ENCODE results near the gene PACSIN3. TPM values are rescaled to one million over a fixed set of nuclear protein-coding genes. Genes with fewer than 3 reads are reported as not detected.

Gene PACSIN3
- total and polyA plus RNA-seq, 8 donors = 16.5 to 39.9 (median 29.6) TPM

GRCh38 chr11:47166368-47166767, 19.9 kb downstream of the PACSIN3 start:
- intact Hi-C loops (cut with DNase I) = loop anchor here in 1 of 3 donors (10.0 kb wide), 1 partner anchor 282 kb away; no protein-coding TSS in a partner anchor
- TF ChIP-seq, protein P1, sequence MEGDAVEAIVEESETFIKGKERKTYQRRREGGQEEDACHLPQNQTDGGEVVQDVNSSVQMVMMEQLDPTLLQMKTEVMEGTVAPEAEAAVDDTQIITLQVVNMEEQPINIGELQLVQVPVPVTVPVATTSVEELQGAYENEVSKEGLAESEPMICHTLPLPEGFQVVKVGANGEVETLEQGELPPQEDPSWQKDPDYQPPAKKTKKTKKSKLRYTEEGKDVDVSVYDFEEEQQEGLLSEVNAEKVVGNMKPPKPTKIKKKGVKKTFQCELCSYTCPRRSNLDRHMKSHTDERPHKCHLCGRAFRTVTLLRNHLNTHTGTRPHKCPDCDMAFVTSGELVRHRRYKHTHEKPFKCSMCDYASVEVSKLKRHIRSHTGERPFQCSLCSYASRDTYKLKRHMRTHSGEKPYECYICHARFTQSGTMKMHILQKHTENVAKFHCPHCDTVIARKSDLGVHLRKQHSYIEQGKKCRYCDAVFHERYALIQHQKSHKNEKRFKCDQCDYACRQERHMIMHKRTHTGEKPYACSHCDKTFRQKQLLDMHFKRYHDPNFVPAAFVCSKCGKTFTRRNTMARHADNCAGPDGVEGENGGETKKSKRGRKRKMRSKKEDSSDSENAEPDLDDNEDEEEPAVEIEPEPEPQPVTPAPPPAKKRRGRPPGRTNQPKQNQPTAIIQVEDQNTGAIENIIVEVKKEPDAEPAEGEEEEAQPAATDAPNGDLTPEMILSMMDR (IDR thresholded peaks at IDR 0.05) = no peak
- DNase-seq (no peak), ATAC-seq (no peak), FAIRE-seq (no peak)
- no peaks in the 10 kb centered on the region for H3K4me1 ChIP-seq
- peaks cover 24 to 71% (median 52%) of the 10 kb centered on the region in 3 donors for H3K36me3 ChIP-seq
- 91 to 98% methylated on average over 5 of the region's 5 CpGs for whole genome bisulfite sequencing, 2 donors
- H3K27ac ChIP-seq = no peak overlapping the region
- no peak overlapping the region for H3K4me3 ChIP-seq
- no peaks in the 10 kb centered on the region for H3K9me3 ChIP-seq
- H3K27me3 ChIP-seq = no peaks in the 10 kb centered on the region

DNA sequence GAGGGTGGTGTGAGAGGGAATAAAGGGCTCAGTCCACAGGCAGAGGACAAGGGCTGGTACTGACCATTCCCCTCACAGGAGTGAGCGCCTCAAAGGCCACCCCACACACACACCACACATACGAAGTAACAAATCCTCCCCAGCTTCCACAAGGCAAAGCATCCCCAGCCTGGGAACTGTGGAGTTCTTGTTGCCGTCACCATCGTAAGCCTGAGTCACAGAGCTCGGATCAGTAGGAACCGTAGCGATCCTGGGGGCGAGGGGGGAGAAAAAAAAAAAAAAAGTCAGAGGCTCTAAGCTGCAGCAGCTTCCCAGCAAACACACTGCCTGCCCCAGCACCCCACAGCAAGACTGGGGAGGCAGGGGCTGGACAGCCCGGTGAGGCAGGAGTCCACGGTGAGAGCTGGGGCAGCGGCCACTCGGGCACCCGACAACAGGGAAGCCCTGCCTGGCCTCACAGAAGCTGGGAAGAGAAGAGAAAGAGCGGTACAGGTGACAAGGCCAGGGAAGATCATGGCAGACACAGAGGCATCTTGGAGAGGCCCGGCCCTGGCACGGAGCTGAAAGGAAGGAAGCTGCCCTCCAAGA, 20.9 kb downstream of the PACSIN3 start:
- DNase-seq (no peak), FAIRE-seq (no peak), ATAC-seq (no peak)
- H3K9me3 ChIP-seq = no peaks in the 10 kb centered on the region
- H3K36me3 ChIP-seq = peaks cover 21 to 61% (median 45%) of the 10 kb centered on the region in 3 donors
- TF ChIP-seq, protein P1 (IDR thresholded peaks at IDR 0.05) = no peak
- no peak overlapping the region for H3K4me3 ChIP-seq
- intact Hi-C loops (cut with DNase I) = loop anchor here in 1 of 3 donors (10.0 kb wide), 1 partner anchor 281 kb away; no protein-coding TSS in a partner anchor
- H3K4me1 ChIP-seq = no peaks in the 10 kb centered on the region
- whole genome bisulfite sequencing, 2 donors = 88 to 93% methylated on average over 16 of the region's 16 CpGs
- no peak overlapping the region for H3K27ac ChIP-seq
- H3K27me3 ChIP-seq = no peaks in the 10 kb centered on the region

- Histone ChIP-seq H3K27me3 (no peaks in the 10 kb centered on the region), H3K9me3 (no peaks in the 10 kb centered on the region), H3K4me3 (no peak overlapping the region), H3K27ac (no peak overlapping the region), H3K36me3 (peaks cover 21 to 53% (median 44%) of the 10 kb centered on the region in 3 donors), H3K4me1 (no peaks in the 10 kb centered on the region)
- no peak for DNase-seq
- FAIRE-seq = no peak
- intact Hi-C loops (cut with DNase I) = loop anchor here in 2 of 3 donors (5.0 to 10.0 kb wide), 2 partner anchors 277 to 280 kb away; no protein-coding TSS in a partner anchor
- TF ChIP-seq, protein P1 (IDR thresholded peaks at IDR 0.05) = no peak
- 68 to 70% methylated on average over 3 to 4 of the region's 4 CpGs for WGBS, 2 donors
- ATAC-seq = no peak
These were observed 21.9 kb downstream of the PACSIN3 start for GRCh38 chr11:47164321-47164720.

DNA sequence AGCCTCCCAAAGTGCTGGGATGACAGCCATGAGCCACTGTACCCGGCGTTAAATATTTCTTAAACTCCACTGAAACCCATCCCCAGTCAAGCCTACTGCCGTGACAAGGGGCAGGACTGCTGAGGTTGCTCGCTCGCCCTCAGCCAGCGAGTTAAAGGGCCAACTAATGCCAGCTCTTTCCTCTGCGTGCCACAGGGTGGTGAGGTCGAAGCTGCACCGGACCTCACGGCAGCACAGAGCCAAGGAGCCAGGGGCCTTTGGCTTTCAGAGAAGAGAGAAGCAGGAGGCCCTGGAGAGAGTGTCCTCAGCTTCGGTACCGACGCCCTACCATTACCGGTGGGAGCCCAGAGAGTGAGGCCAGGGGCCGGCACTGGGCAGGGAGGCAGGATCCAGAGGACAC, 22.3 kb downstream of the PACSIN3 start:
- no peak for ATAC-seq
- WGBS, 2 donors = 88 to 89% methylated on average over 15 of the region's 15 CpGs
- no peaks in the 10 kb centered on the region for H3K27me3 ChIP-seq
- H3K36me3 ChIP-seq = peaks cover 21 to 50% (median 44%) of the 10 kb centered on the region in 3 donors
- no peak overlapping the region for H3K27ac ChIP-seq
- no peak overlapping the region for H3K4me3 ChIP-seq
- H3K4me1 ChIP-seq = peaks cover 0 to under 1% (median 0%) of the 10 kb centered on the region in 3 donors
- DNase-seq = no peak
- TF ChIP-seq, protein P1 (IDR thresholded peaks at IDR 0.05) = no peak
- intact Hi-C loops (cut with DNase I) = loop anchor here (2.0 to 10.0 kb wide), 3 partner anchors 275 to 279 kb away; no protein-coding TSS in a partner anchor
- no peak for FAIRE-seq
- H3K9me3 ChIP-seq = no peaks in the 10 kb centered on the region

DNA sequence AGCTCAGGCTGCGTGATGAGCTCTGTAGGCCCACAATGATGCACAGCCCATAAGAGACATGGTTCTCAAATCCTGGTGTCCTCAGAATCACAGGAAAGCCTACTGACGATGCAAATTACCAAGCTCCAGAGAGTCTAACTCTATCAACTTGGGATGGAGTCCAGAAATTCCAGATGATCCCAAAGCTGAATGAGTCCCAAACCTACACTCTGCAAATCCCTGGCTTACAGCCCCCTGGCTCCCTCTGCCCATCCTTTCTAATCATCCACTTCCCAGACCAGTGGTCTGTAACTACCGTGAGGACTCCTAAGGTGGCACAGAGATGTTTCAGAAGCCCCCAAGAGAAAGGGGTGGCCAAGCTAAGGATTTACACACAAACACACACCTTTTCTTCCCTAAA, 23.0 kb downstream of the PACSIN3 start:
- Histone ChIP-seq H3K4me3 (no peak overlapping the region), H3K4me1 (peaks cover 0 to 3% (median 0%) of the 10 kb centered on the region in 3 donors), H3K36me3 (peaks cover 20 to 43% (median 37%) of the 10 kb centered on the region in 3 donors), H3K27me3 (no peaks in the 10 kb centered on the region), H3K9me3 (no peaks in the 10 kb centered on the region), H3K27ac (no peak overlapping the region)
- no peak for FAIRE-seq
- no peak for ATAC-seq
- WGBS, 2 donors = 42 to 58% methylated on average over 3 of the region's 3 CpGs
- intact Hi-C loops (cut with DNase I) = loop anchor here (2.0 to 10.0 kb wide), 3 partner anchors 274 to 278 kb away; no protein-coding TSS in a partner anchor
- DNase-seq = no peak
- TF ChIP-seq, protein P1 (IDR thresholded peaks at IDR 0.05) = no peak
